GM21360 (cell line): Measurements from ENCODE around the gene SLC19A1.

Source experiments
- ATAC-seq: cut with Tn5 transposase; IDR thresholded peaks from one replicate; pipeline ENCODE4 v1.9.1; 2021; ENCODE audit warnings: mild to moderate bottlenecking, moderate library complexity; ENCODE audit not compliant: unreplicated experiment

The SLC19A1 gene

GRCh38 chr21:45521241-45521640 lies 21.0 kb downstream of the SLC19A1 start:
- no peak for ATAC-seq

GRCh38 chr21:45519182-45519581 lies 23.1 kb downstream of the SLC19A1 start:
- ATAC-seq: no peak

GRCh38 chr21:45518742-45519141 lies 23.5 kb downstream of the SLC19A1 start:
- no peak for ATAC-seq

GRCh38 chr21:45517249-45518065 lies 24.8 kb downstream of the SLC19A1 start:
- no peak for ATAC-seq

GRCh38 chr21:45516671-45517151 lies 25.5 kb downstream of the SLC19A1 start:
- ATAC-seq: no peak

GRCh38 chr21:45516071-45516670 lies 26.1 kb downstream of the SLC19A1 start:
- no peak for ATAC-seq

- no peak for ATAC-seq
Observed at GRCh38 chr21:45515241-45516061, 26.8 kb downstream of the SLC19A1 start.

GRCh38 chr21:45514311-45515021 lies 27.8 kb downstream of the SLC19A1 start:
- ATAC-seq: no peak

- ATAC-seq: no peak
Observed at GRCh38 chr21:45513741-45514310, 28.4 kb downstream of the SLC19A1 start.

- no peak for ATAC-seq
Observed at GRCh38 chr21:45513003-45513717, 29.1 kb downstream of the SLC19A1 start.

GRCh38 chr21:45512626-45513002 lies 29.6 kb downstream of the SLC19A1 start:
- ATAC-seq: no peak

- ATAC-seq: no peak
Observed at GRCh38 chr21:45511661-45512431, 30.4 kb downstream of the SLC19A1 start.

GRCh38 chr21:45511007-45511406 lies 31.2 kb downstream of the SLC19A1 start:
- no peak for ATAC-seq

GRCh38 chr21:45510466-45510955 lies 31.7 kb downstream of the SLC19A1 start:
- no peak for ATAC-seq

- no peak for ATAC-seq
Observed at GRCh38 chr21:45509566-45510465, 32.4 kb downstream of the SLC19A1 start.

- ATAC-seq: no peak
Observed at GRCh38 chr21:45508607-45509565, 33.4 kb downstream of the SLC19A1 start.
